ENCODE data around the gene UBXN2A.
"Not testable (repeated sequence)": the region's sequence is repeated elsewhere in the genome, so short reads cannot be mapped to it uniquely, and the experiment has no call there.

The UBXN2A gene

GRCh38 chr2:24040511-24040910 lies 100.2 kb downstream of the UBXN2A start:
- no peak for TF ChIP-seq CTCF (IDR thresholded peaks at IDR 0.05; ENCODE audit: low read depth, low read length, missing control alignments)
- in situ Hi-C loops (cut with HindIII; ENCODE audit: low sequenced_read_pairs), result no loop called here
- DNase-seq (ENCODE audit: low read depth), result no peak
- no peak overlapping the region for H3K4me3 ChIP-seq (ENCODE audit: low read depth, low read length)

- H3K4me3 ChIP-seq (ENCODE audit: low read depth, low read length); DNase-seq (ENCODE audit: low read depth); in situ Hi-C loops (cut with HindIII; ENCODE audit: low sequenced_read_pairs): not testable (repeated sequence)
Observed at GRCh38 chr2:24043133-24043532, 102.9 kb downstream of the UBXN2A start.

- peak overlapping the region; percentile 67 for H3K4me3 ChIP-seq (ENCODE audit: low read depth, low read length)
- in situ Hi-C loops (cut with HindIII; ENCODE audit: low sequenced_read_pairs), result no loop called here
- no peak for DNase-seq (ENCODE audit: low read depth)
- TF ChIP-seq CTCF (IDR thresholded peaks at IDR 0.05; ENCODE audit: low read depth, low read length, missing control alignments), result no peak
Observed at GRCh38 chr2:24045511-24046508, 105.5 kb downstream of the UBXN2A start.

GRCh38 chr2:24046599-24046929 lies 106.3 kb downstream of the UBXN2A start:
- H3K4me3 ChIP-seq (ENCODE audit: low read depth, low read length), result peak overlapping the region; percentile 67
- DNase-seq (ENCODE audit: low read depth), result no peak
- in situ Hi-C loops (cut with HindIII; ENCODE audit: low sequenced_read_pairs), result no loop called here
- TF ChIP-seq CTCF (IDR thresholded peaks at IDR 0.05; ENCODE audit: low read depth, low read length, missing control alignments), result no peak

- H3K4me3 ChIP-seq (ENCODE audit: low read depth, low read length), result peak within 1 kb of the TSS; percentile 67
- in situ Hi-C loops (cut with HindIII; ENCODE audit: low sequenced_read_pairs), result no loop called here
- no peak for TF ChIP-seq CTCF (IDR thresholded peaks at IDR 0.05; ENCODE audit: low read depth, low read length, missing control alignments)
- DNase-seq (ENCODE audit: low read depth), result peak; percentile 98
Observed at GRCh38 chr2:24046930-24047702, 106.9 kb downstream of the UBXN2A start, which contains the start of gene WDCP. Gene WDCP, minus strand, starts transcription at chr2:24047391. Its CDS starts 7,897 bp downstream, at chr2:24039494.

- TF ChIP-seq CTCF (IDR thresholded peaks at IDR 0.05; ENCODE audit: low read depth, low read length, missing control alignments), result no peak
- H3K4me3 ChIP-seq (ENCODE audit: low read depth, low read length), result peak overlapping the region; percentile 67
- in situ Hi-C loops (cut with HindIII; ENCODE audit: low sequenced_read_pairs), result no loop called here
- no peak for DNase-seq (ENCODE audit: low read depth)
Observed at GRCh38 chr2:24047703-24048033, 107.4 kb downstream of the UBXN2A start.
